ENCODE results near the gene CLMN. TPM values are rescaled to one million over a fixed set of nuclear protein-coding genes. Genes with fewer than 3 reads are reported as not detected.

CLMN gene
- total RNA-seq, 1 donor from 2014 or later, result 0.78 TPM

GRCh38 chr14:95134304-95134933 is 185.3 kb downstream of the CLMN start:
- DNase-seq, result no peak

GRCh38 chr14:95133282-95133681 is 186.4 kb downstream of the CLMN start:
- no peak for DNase-seq

GRCh38 chr14:95132760-95133159 is 186.9 kb downstream of the CLMN start:
- DNase-seq, result no peak

Small RNAs within 50 kb of the gene (small RNA-seq; reads per million reads assigned to genes)
- gene MIR3173, result not detected

Other genes starting within 250 kb of the CLMN start
- 296 TPM for gene DICER1, start 162.4 kb downstream of the CLMN start, total RNA-seq
- 2.2 TPM for gene SYNE3, start 196.7 kb upstream of the CLMN start, total RNA-seq
- 28.7 TPM for gene GLRX5, start 215.1 kb upstream of the CLMN start, total RNA-seq

Data from occipital lobe (tissue), 3 donors.